Pancreas (tissue), 10 donors: Measurements from ENCODE around the gene KY. TPM values are rescaled to one million over a fixed set of nuclear protein-coding genes. Genes with fewer than 3 reads are reported as not detected.

Source experiments
- ATAC-seq, 4 donors: fragments of 200-7000 bp; cut with Tn5 transposase; one replicate each; pipeline versions ENCODE4 v1.8.0 to v1.9.1; 2020; ENCODE audit warnings: mild to moderate bottlenecking in 4 of 4, moderate library complexity in 4 of 4
- DNase-seq, 6 donors: peaks; one replicate each; pipeline ENCODE4 v3.0.0-alpha.2; 2020
- FAIRE-seq: peaks from 2 replicates; lab custom pipeline; 2012; peaks lifted over from hg19 to GRCh38; lab: Jason Lieb, UNC
- H3K27ac ChIP-seq, 4 donors: fragments of 200-600 bp; sonication (generic); 1 replicate in 3 of 4; 2 replicates in 1 of 4; pipeline versions ENCODE4 v1.5.0 to v1.8.0; 2020
- H3K27me3 ChIP-seq, 4 donors: fragments of 200-600 bp; one replicate each; pipeline ENCODE4 v1.8.0; 2021
- H3K36me3 ChIP-seq, 3 donors: fragments of 200-600 bp; sonication (generic) in 1 of 3; one replicate each; pipeline versions ENCODE4 v1.5.0 to v1.8.0; 2020 to 2021
- H3K4me1 ChIP-seq, 3 donors: fragments of 200-600 bp; one replicate each; pipeline ENCODE4 v1.8.0; 2021
- H3K4me3 ChIP-seq, 4 donors: fragments of 200-600 bp; sonication (generic) in 2 of 4; one replicate each; pipeline versions ENCODE4 v1.5.0 to v1.8.0; 2020 to 2021
- H3K9me3 ChIP-seq, 4 donors: fragments of 200-600 bp; one replicate each; pipeline ENCODE4 v1.8.0; 2021
- WGBS, 2 donors: extraction: QIAGEN DNeasy Blood & Tissue Kit; methylation state at CpG; one replicate each; pipeline ENCODE4 v1.1.7; 2013; 5-methylcytosine and 5-hydroxymethylcytosine counted together
- intact Hi-C, 3 donors: fragments of 100-400 bp; cut with DNase I; formaldehyde crosslinking; loops; one replicate each; pipeline versions ENCODE4 v1.11.1 to v1.14.2; 2022
- polyA plus RNA-seq, 2 donors: library from polyadenylated mRNA; stranded (reverse); fragments of 200-250 nt; gene quantifications; one replicate each; pipeline ENCODE4 v1.2.3, GENCODE V29; 2013
- total RNA-seq, 6 donors: library from RNA; stranded (reverse); fragmentation: NEBNext Ultra II Directional in 4 of 6; extraction: Animal tissue kit (Norgen Biotek cat#: 25700) in 4 of 6; gene quantifications; one replicate each; pipeline versions ENCODE4 v1.2.1 to v1.2.4, GENCODE V29; 2021 to 2023
- TF ChIP-seq, protein P1 (sequence below), 4 donors: fragments of 200-600 bp; sonication (generic) in 3 of 4; IDR thresholded peaks; one replicate each; pipeline versions ENCODE4 v1.5.0 to v1.8.0; 2021; ENCODE audit warnings: antibody characterized with exemption in 4 of 4
- donor health status: healthy with polysubstance abuse.
- donor health status: DM: no; HTN: no; CAD: no; lungs with moderate emphysema.
- donor health status: DM: no; HTN: no; CAD: no.
- donor health status: control.
- donor health status: control.
- donor health status: Bipolar disorder and iron deficiency.
- donor health status: DM: yes; HTN: yes; CAD: no.
- donor health status: DM: no; HTN: no; CAD: no.
- donor health status: DM: no; HTN: no; CAD: no.
- donor health status: DM: yes; HTN: yes; CAD: no.

KY gene
- total and polyA plus RNA-seq, 8 donors = 0.04 to 0.42 (median 0.21) TPM; not detected in 2

DNA sequence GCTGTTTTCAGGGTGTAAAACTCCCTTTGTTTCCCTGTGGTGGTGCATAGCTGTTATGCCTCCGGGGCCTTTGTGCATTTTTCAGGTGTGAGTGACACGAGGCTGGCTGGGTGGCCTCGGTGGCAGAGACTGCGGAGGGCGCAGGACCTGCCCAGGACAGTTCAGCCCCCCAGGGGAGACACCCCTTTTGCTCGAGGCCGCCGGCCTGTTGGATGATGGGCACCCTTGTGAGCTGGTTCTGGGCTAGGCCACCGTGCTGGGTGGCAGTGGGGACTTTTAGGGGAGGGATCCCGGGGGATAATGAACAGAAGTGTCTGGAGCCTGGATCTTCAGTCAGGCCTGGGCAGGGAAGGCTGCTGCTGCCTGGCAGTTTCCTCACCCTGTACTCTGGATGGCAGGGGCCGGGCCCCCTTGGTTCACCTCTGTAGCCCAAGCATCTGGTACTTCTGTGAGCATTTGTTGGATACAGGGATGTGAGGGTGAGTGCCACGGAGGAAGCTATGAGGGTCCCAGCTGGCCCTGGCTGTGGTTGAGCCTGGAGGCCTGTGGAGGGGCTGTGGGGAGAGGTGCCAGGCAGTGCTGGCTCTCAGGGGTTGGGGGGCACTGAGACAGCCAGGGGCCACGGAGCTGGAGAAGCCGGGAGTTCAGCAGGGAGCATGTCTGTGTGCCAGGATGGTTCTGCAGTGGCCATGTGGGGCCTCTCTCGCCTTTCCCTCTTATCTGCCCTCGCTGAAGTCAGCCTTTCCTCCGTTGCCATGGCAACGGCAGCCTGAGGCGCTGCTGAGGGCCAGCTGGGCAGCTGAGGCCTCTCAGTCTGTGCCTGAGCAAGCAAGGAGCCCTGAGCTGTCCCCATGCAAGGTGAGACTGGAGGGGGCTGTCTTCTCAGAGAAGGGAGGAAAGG, 49.0 kb downstream of the KY start:
- WGBS, 2 donors = 49 to 50% methylated on average over 19 of the region's 19 CpGs
- Histone ChIP-seq H3K4me1 (no peaks in the 10 kb centered on the region), H3K27me3 (no peaks in the 10 kb centered on the region), H3K27ac (no peak overlapping the region), H3K36me3 (no peaks in the 10 kb centered on the region), H3K4me3 (no peak overlapping the region), H3K9me3 (no peaks in the 10 kb centered on the region)
- DNase-seq (peak in 1 of 6 donors; percentile 12), FAIRE-seq (no peak), ATAC-seq (peak in 2 of 4 donors; percentile 74 to 77)
- intact Hi-C loops = loop anchor here in 2 of 3 donors (5.0 to 10.0 kb wide), 2 partner anchors 1291 to 1293 kb away; no protein-coding TSS in a partner anchor
- TF ChIP-seq, protein P1, sequence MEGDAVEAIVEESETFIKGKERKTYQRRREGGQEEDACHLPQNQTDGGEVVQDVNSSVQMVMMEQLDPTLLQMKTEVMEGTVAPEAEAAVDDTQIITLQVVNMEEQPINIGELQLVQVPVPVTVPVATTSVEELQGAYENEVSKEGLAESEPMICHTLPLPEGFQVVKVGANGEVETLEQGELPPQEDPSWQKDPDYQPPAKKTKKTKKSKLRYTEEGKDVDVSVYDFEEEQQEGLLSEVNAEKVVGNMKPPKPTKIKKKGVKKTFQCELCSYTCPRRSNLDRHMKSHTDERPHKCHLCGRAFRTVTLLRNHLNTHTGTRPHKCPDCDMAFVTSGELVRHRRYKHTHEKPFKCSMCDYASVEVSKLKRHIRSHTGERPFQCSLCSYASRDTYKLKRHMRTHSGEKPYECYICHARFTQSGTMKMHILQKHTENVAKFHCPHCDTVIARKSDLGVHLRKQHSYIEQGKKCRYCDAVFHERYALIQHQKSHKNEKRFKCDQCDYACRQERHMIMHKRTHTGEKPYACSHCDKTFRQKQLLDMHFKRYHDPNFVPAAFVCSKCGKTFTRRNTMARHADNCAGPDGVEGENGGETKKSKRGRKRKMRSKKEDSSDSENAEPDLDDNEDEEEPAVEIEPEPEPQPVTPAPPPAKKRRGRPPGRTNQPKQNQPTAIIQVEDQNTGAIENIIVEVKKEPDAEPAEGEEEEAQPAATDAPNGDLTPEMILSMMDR (IDR thresholded peaks at IDR 0.05) = no peak

DNA sequence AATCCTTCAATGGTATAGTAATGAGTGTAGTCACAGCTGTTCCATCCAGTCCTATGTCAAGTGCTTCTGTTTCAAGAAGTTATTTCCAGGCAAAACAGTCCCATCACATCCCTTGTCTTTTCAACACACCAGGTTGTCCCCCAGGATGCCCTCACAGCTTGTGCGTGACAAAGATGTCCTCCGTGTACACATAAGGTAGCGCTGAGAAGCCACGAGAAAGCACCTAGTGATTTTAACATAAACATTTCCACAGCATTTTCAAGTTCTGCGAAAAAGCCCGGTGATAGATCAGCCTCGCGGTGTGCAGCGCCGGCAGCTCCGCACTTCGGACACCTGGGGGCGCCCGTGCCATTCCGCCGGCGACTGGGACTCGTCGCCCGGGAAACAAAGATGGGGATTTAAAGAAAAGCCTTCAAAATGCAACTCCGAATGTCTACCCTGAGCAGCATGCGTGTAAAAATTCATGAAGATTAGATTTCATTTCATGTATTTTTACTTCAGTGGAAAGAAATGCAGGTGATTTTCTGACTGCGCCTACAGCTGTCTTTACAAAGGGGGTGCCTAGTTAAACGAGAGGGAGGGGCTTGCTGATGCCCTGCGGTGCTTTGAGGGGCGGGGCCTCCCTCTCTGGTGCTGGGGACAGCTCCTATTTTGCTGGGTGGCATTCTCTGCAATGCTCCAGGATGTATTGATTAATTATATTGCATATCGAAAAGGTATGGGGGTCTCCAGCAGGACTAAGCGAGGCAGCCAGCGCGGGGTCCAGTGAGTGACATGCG, 49.9 kb downstream of the KY start:
- H3K27ac ChIP-seq = no peak overlapping the region
- WGBS, 2 donors = 13 to 14% methylated on average over 31 of the region's 31 CpGs
- H3K36me3 ChIP-seq = no peaks in the 10 kb centered on the region
- FAIRE-seq (no peak), ATAC-seq (peak; percentile 58 to 89 (median 88)), DNase-seq (peak; percentile 26 to 91 (median 62))
- H3K4me1 ChIP-seq = no peaks in the 10 kb centered on the region
- H3K4me3 ChIP-seq = no peak overlapping the region
- no peaks in the 10 kb centered on the region for H3K9me3 ChIP-seq
- intact Hi-C loops = loop anchor here in 2 of 3 donors (5.0 to 10.0 kb wide), 2 partner anchors 1291 to 1294 kb away; no protein-coding TSS in a partner anchor
- H3K27me3 ChIP-seq = no peaks in the 10 kb centered on the region
- TF ChIP-seq, protein P1 (IDR thresholded peaks at IDR 0.05) = peak; percentile 71 to 96 (median 94)

DNA sequence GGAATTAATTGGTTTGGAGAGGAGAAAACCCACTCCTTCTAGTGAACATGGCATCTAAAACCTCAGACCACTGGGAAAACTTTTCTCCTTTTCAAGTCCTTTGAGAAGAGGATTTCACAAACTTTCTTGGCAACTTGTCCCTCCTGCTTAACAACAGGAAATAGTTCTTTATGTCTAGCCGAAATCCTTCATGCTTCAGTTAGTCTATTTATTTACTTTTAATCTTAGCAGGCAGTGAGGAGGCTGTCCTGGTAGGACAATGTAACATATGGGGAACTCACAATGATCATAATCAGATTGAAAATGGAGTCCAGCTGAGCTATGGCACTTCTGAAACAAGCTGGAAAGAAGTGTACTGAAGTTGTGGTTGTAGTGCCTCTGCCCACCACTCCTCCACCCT, 50.6 kb downstream of the KY start:
- TF ChIP-seq, protein P1 (IDR thresholded peaks at IDR 0.05) = no peak
- Histone ChIP-seq H3K27ac (no peak overlapping the region), H3K27me3 (no peaks in the 10 kb centered on the region), H3K4me3 (no peak overlapping the region), H3K9me3 (no peaks in the 10 kb centered on the region), H3K4me1 (no peaks in the 10 kb centered on the region), H3K36me3 (no peaks in the 10 kb centered on the region)
- FAIRE-seq (no peak), ATAC-seq (no peak), DNase-seq (no peak)
- 16 to 20% methylated on average over 1 of the region's 1 CpG for WGBS, 2 donors
- intact Hi-C loops = loop anchor here in 2 of 3 donors (5.0 to 10.0 kb wide), 2 partner anchors 1292 to 1295 kb away; no protein-coding TSS in a partner anchor

DNA sequence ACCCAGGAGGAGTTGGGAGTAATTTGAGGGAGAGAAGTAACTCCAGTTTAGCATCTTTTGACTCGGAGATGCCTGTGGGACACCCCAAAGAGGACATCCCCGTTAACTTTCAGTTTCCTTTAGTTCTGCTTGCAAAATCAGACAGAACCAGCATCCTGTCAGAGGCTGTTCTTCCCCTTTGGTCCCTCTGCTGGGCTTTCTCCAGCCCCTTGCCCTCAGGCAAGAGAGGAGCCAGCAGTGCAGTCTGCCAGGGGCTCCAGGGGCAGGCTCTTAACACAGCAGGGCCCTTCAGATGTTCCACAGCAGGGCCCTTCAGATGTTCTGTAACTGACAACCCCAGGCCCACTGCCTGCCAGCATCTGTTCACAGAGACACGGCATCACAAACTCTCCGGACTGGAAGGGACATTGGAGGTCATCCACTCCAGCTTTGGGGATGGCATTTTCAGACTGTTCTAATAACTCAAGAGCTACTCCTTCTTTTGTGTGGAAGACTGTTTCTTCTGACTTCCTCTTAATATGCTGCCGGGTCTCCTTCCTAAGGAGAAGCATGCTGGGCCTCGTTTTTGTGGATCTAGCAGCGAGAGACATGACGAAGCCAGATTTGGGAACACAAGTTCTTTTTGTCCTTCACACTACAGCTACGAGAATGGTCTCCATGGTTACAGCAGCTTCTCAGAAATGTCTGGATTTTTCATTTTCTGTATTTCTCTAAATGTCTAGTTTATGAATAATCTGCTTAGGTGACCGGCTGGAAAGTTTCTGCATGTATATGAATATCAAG, 51.9 kb downstream of the KY start:
- Histone ChIP-seq H3K36me3 (no peaks in the 10 kb centered on the region), H3K4me1 (no peaks in the 10 kb centered on the region), H3K4me3 (no peak overlapping the region), H3K27me3 (no peaks in the 10 kb centered on the region), H3K27ac (no peak overlapping the region), H3K9me3 (no peaks in the 10 kb centered on the region)
- FAIRE-seq (no peak), DNase-seq (no peak), ATAC-seq (no peak)
- TF ChIP-seq, protein P1 (IDR thresholded peaks at IDR 0.05) = no peak
- 77 to 87% methylated on average over 10 of the region's 10 CpGs for WGBS, 2 donors
- intact Hi-C loops = no loop called here
